ENCODE results near the gene ATP13A3.
"Not testable (repeated sequence)": the region's sequence is repeated elsewhere in the genome, so short reads cannot be mapped to it uniquely, and the experiment has no call there.

The ATP13A3 gene

DNA sequence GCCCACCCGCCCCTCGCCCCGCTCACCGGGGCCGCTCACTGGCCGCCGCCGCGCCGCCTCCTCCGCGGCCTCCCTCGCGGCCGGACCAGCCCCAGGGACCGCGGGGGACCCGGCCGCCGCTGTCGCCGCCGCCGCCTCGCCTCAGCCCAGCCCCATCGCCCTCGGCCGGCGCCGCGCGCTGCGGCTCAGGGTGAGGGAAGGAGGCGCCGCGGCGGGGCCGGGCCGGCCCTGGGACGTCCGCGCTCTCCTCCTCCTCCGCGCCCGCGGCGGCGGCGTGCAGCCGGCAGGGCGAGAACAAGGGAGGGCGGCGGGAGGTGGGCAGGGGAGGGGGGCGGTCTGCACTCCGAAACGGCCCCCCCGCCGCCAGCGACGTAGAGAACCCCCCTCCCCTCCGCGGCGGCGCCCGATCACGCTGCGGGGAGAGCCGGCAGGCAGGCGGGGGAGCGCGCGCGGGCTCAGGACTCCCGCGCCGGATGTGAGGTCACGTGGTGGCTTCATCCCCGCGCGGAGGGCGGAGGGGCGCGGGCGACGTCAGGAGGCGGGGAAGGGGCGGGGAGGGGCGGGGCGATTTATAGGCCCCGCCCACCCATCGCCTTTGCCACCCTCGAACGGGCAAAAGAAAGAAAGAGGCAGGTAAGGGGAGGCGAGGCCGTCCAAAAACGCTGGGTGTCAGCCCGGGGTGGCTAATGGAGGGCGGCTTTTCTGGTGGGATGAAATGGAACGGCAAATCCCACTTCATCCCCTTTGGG lies at the start of gene ATP13A3:
ATP13A3 (minus strand) TSS at position 463 of the 749 bp plus-strand sequence. CDS start 24,812 bp downstream, outside the sequence.
- DNase-seq (ENCODE audit: low read depth in 2 of 2): peak; percentile 75 to 79

DNA sequence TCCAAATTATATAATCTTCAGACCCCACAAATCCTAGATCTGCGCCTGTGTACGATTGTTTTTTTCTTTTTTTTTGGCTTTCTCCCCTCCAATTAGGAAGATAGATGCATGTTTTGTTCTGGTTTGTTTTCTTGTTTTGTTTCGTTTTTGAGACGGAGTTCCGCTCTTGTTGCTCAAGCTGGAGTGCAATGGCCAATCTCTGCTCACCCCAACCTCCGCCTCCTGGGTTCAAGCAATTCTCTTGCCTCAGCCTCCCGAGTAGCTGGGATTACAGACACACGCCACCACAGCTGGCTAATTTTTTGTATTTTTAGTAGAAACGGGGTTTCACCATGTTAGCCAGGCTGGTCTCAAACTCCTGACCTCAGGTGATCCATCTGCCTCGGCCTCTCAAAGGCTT lies 48.4 kb upstream of the ATP13A3 start:
- not testable (repeated sequence) for DNase-seq (ENCODE audit: low read depth in 2 of 2)

DNA sequence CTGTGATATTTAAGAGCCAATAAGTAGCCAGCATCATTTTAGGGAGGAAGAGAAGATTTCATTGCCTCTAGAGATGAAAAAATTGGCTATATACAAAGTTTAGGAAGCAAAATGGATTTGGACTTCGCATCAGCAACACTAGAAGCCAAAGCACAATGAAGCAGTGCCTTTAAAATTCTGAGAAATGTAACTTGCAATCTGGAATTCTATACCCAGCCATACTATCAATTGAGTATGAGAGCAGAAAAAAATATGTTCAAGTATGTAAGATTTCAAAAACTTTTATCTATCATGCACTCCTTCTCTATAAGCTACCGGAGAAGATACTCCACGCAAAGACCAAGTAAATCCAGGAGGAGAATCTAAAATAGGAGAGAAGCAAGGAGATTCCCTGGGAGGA lies 47.4 kb upstream of the ATP13A3 start:
- DNase-seq (ENCODE audit: low read depth in 2 of 2): no peak

DNA sequence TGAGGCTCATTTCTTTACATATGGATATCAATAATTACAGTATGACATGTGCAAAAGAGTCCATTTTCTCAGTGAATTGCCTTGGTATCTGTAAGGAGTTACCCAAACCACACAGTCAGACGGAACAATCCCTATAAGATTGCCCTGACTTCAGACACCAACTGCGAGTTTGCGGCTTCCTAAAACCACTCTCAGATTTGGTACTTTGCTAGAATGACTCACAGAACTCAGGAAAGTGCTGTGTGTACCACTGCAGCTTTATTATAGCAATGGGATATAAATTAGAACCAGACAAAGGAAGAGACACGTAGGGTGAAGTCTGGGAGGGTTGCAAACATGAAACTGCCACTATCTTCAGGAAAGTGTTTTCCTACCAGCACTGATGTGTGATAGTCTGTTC lies 45.8 kb upstream of the ATP13A3 start:
- DNase-seq (ENCODE audit: low read depth in 2 of 2): no peak

DNA sequence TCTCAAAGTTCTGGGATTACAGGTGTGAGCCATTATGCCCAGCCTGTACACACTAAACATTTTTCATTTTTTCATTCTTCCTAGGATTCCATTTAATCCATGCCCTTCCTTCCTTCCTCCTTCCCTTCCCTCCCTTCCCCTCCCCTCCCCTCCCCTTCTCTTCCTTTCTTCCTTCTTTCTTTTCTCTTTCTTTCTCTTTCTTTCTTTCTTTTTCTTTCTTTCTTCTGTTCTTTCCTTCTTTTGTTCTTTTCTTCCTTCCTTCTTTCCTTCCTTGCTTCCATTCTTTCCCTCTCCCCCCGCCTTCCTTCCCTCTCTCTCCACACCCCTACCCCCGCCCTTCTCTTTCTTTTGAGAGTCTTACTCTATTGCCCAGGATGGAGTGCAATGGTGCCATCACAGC lies 40.9 kb upstream of the ATP13A3 start:
- DNase-seq (ENCODE audit: low read depth in 2 of 2): no peak

DNA sequence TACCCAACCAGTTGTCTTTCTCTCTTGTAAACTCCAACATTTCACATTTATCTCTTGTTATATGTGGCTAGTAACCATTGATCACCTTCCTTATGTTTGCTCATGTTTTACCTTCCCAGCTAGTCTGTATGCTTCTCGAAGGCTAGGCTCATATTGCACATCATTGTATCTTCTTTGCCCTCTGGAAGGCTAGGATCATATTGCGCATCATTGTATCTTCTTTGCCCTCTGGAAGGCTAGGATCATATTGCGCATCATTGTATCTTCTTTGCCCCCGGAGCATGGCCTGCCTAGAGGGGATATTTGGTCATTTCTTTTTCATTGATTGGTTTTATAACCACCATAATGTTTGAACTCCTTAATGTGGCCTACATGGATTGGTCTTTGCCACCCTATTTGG lies 39.4 kb upstream of the ATP13A3 start:
- DNase-seq (ENCODE audit: low read depth in 2 of 2): no peak

DNA sequence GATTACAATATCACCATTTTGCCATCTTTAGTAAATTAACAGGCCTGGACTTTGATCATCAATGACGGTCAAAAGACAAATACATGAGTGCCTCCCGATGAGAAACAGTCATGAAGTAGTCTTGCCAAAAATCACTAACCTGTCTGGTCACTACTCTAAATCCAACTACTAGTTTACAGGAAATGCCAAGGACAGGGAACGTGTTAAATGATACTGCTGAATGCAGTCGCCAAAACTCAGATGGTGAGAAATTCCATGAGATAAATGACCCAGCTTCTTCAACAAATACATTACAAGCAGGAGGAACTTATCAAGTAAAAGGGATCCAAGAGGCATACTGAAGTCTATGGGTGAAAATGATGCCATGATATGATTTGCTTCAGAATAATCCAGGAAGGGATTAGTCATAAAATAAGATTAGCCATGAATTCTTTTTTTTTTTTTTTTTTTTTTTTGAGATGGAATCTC lies 35.8 kb upstream of the ATP13A3 start:
- DNase-seq (ENCODE audit: low read depth in 2 of 2): no peak

DNA sequence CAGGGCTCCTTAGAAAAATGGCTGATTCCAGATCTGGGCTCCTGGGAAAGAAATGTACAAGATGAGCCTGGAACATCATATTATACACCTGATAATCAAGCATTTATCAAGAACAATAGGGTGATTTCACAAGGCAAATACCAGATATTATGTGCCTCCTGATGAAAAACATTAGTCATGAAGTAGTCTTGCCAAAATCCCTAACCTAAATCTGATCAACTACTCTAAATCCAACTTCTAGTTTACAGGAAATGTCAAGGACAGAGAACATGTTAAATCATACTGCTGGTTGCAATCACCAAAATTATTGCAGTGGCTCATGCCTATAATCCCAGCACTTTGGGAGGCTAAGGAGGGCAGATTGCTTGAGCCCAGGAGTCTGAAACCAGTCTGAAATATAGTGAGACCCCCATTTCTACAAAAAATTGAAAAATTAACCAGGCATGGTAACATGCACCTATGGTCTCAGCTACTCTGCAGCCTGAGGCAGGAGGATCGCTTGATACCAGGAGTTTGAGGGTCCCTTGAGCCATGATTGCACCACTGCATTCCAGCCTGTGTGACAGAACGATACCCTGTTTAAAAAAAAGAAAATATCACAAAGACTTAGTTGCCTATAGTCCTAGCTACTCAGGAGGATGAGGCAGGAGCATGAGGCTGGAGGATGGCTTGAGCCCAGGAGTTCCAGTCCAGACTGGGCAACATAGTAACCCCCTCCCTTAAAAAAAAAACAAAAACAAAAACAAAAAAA lies 34.9 kb upstream of the ATP13A3 start:
- DNase-seq (ENCODE audit: low read depth in 2 of 2): no peak

DNA sequence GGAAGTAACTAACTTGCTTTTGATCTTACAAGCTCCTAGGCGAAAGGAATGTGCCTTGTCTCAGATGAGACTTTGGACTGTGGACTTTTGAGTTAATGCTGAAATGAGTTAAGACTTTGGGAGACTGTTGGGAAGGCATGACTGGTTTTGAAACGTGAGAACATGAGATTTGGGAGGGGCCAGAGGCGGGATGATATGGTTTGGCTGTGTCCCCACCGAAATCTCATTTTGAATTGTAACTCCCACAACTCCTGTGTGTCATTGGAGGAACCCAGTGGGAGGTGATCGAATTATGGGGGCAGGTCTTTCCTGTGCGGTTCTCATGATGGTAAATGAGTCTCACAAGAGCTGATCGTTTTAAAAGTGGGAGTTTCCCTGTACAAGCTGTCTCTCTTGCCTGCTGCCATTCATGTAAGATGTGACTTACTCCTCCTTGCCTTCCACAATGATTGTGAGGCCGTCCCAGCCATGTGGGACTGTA lies 33.9 kb upstream of the ATP13A3 start:
- DNase-seq (ENCODE audit: low read depth in 2 of 2): not testable (repeated sequence)

DNA sequence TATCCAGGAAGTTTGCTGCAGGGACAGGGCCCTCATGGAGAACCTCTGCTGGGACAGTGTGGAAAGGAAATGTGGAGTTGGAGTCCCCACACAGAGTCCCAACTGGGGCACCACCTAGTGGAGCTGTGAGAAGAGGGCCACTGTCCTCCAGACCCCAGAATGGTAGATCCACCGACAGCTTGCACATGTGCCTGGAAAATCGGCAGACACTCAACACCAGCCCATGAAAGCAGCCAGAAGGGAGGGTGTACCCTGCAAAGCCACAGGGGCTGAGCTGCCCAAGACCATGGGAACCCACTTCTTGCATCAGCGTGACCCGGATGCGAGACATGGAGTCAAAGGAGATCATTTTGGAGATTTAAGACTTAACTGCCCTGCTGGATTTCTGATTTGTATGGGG lies 33.4 kb upstream of the ATP13A3 start:
- DNase-seq (ENCODE audit: low read depth in 2 of 2): not testable (repeated sequence)

DNA sequence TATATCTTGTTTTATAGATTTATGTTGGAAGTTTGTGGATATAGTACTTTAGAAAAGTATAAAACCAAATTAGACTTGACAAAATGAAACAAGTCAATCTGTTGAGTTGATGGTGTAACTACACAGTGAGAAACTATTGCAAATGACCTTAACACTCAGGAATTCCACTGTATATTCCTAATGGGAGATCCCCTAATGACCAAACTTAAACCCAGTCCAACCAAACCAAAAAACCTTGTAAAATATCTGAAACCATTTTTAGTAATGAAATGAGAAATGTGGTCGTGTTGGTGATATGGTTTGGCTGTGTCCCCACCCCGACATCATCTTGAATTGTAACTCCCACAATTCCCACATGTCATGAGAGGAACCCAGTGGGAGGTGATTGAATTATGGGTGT lies 31.9 kb upstream of the ATP13A3 start:
- no peak for DNase-seq (ENCODE audit: low read depth in 2 of 2)

DNA sequence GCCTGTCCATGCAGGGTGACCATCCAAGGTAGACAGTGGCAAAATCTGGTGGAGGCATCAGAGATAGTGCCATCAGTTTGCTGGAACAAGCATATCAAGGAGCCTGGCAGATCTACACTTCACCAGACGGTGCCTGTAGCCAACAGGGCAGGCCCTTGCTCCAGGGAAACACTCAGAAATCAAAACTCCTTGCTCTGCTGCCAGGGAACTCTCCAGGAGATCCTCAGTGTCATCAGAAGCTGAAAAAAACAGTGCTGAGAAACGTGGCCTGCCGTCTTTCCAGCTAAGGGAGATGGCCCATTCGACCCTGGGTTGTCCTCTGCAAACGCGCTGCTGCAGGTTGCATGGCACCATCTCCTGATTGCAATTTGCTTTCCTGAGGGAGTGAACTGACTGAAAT lies 30.5 kb upstream of the ATP13A3 start:
- no peak for DNase-seq (ENCODE audit: low read depth in 2 of 2)

DNA sequence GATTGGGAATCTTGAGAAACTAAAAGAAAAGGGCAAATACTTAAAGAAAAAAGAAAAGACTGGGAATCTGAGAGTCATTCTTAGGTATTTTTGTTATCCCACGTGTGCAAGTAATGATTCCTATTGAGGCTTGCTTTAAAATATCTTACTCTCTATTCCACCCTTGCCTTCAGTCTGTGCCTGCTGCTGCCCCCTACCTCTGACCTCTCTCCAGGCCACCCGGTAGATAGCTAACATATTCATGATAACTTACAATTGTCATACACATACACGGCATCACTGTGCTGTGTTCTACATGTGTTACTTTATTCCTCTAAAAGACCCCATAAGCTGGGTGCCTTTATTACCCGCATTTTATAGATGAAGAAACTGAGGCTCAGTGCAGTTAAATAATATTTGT lies 27.8 kb upstream of the ATP13A3 start:
- no peak for DNase-seq (ENCODE audit: low read depth in 2 of 2)

DNA sequence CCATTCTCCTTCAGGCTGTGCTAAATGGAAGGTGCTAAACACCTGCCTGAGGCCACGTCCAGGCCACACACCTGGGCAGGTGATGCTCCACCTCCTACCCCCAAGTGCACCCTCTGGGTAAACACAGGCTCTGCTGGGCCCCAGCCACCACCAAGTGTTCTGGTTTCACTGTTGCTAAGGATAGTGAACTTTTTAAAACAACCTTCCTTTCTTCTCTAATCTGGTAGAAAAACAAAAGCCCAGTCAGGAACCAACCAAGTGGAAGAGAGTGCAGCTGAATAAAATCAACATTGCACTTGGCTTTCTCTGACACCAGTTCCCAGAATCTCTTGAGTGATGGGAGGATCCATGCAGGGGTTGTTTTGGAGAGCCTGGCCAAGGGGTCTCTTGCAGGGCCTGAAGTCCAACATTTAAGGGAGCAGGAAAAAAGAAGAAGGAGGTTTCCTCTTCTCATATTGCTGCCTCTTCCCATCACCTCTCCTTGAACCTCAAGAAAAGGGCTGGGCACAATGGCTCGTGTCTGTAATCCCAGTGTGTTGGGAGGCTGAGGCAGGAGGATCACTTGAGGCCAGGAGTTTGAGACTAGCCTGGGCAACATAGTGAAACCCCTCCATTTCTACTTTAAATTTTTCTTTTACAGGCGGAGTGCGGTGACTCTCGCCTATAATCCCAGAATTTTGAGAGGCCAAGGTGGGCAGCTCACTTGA lies 26.2 kb upstream of the ATP13A3 start:
- no peak for DNase-seq (ENCODE audit: low read depth in 2 of 2)

DNA sequence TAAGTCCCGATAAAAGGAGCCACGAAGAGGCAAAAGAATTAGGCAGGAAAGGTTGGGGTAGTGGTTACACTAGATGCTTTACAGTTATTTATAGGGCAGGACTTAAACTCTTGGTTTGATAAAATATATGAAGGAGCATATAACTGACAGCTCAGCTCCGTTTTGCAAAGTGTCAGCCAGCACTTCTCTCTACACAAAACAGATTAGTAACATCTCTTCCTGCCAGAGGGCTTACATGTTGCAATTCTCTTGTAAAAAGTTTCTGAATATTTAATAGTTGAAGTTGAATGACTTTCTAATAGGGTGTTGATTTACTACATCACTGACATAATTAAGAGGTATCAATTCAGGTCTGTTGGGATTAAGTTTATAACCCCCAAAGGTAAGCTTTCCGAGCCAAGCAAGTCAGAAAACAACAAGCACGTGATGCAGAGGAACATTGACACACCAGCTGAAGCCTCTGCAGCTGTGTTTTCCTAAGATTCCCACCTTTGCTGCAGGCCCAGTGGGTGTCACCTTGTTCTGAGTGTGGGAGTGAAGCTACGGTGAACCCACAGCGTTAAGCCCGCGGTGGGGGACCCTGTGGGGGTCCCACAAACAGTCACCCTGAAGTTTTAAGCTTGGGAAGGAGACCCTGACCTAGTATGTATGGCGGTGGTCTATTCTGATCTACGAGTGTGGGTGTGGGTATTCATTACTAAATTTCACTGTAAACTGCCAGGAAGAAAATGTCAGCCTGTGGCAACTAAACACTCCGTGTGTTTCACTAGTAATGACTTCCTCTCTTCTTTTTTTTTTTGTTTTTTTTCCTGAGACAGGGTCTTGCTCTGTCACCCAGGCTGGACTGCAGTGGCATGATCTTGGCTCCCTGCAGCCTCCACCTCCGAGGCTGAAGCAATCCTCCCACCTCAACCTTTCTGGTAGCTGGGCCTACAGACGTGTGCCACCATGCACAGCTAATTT lies 22.0 kb upstream of the ATP13A3 start:
- no peak for DNase-seq (ENCODE audit: low read depth in 2 of 2)

DNA sequence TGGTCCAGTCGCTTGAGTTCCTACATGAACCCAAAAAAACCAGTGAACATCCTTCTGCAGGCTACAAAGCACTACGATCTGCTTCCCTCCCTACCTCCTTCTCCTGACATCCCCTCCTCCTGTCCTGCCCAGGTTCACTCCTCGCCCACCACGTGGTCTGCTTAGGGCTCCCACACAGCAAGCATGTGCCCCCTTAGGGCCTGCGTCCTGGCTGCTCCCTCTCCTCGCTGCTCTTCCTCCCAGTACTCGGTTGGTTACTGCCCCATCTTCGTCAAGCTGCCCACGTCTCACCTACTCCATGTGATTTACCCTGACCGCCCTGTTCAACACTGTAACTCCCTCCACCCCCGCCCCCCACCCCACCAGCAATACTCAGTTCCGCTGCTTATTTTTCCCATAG lies 20.8 kb upstream of the ATP13A3 start:
- DNase-seq (ENCODE audit: low read depth in 2 of 2): no peak

DNA sequence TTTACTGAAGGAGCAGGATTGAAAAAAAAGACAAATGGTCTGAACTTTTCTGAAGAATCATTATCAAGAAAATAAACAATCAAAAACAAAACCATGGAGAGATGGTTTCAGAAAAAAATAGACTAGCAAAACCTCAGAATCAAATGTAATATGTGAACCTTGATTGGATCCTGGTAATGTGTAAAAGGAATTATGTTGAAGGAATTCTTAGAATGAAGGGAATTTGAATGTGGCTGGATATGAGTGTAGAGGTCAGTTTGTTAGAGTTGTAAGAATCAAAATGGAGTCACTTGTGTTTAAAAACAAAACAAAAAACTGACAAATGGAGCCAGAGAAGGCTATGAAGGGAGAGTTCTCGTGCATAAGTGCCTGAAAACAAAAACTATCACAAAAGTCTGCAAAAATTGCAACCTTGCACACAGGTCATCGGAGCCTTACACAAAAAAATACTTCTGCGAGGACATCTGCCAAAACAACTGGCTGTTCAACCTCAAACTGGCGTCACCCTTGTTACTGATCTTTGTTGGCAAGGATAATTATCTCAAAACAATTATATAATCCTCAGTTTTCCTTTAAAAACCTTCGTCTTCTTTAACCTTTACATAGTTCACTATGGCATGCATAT lies 19.1 kb upstream of the ATP13A3 start:
- no peak for DNase-seq (ENCODE audit: low read depth in 2 of 2)

DNA sequence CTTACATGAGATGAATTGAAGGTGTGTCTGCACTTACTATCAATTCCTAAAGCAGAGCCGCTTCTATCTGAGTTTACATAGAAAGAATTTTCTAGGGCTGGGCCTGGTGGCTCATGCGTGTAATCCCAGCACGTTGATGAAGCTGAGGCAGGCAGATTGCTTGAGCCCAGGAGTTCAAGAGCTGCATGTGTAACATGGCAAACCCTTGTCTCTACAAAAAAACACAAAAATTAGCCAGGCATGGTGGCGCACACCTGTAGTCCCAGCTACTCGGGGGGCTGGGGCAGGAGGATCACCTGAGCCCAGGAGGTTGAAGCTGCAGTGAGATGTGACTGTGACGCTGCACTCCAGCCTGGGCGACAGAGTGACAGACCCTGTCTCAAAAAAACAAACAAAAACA lies 18.1 kb upstream of the ATP13A3 start:
- no peak for DNase-seq (ENCODE audit: low read depth in 2 of 2)

DNA sequence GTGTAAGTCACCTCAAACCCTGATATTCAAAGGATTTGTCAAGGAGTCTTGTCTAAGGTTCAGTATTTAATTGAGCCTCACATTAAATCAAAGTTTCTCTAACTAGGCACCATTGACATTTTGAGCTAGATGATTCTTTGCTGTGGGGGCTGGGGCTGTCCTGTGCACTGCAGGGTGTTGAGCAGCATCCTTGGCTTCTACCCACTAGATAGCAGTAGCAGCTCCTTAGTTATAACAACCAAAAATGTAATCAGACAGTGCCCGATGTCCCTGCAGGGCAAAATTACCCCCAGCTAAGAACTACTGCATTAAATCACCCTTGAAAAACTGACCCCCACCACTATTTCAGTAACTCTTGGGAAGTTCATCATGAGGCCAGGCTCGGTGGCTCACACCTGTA lies 17.3 kb upstream of the ATP13A3 start:
- DNase-seq (ENCODE audit: low read depth in 2 of 2): no peak

DNA sequence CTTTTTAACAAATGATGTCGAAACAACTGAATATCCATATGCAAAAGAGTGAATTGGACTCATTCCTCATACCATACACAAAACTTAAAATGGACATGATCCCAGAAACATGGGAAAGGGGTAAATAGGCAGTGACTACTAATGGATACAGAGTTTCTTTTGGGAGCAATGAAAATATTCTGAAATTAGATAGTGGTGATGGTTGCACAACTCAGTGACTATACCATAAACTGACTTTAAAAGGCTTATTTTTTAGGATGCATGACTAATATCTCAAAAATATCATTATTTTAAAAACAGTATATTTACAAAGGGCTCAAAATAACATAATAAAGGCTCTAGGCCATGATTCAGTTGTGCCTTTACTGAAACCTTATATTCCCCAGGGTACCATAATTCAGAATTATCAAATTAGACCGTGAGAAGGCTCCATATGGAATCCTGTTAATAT lies 16.3 kb upstream of the ATP13A3 start:
- DNase-seq (ENCODE audit: low read depth in 2 of 2): no peak

DNA sequence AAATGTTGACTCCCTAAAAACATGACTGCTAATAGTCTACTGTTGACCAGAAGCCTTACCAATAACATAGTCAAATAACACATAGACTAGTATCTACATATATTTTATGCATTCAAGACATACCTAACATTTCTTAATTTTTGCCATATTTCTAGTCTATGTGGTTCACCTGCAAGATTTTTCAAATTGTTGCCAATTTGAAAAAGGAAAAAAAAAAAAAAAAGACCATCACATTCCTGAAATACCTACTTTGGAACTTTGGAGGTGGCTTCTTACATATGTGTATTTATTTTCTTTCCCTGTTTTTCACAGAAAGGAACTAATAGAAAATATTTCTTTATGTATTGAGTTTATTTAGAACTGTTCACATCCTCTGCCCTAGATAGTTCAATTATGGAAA lies 13.4 kb upstream of the ATP13A3 start:
- DNase-seq (ENCODE audit: low read depth in 2 of 2): no peak
